SW 1271 (cell line): ENCODE results near the gene DISP3.

Experiments used
- DNase-seq, 2 experiments: peaks; one replicate each; lab custom pipeline; 2025; lab: John Stamatoyannopoulos, UW

DISP3 gene

DNA sequence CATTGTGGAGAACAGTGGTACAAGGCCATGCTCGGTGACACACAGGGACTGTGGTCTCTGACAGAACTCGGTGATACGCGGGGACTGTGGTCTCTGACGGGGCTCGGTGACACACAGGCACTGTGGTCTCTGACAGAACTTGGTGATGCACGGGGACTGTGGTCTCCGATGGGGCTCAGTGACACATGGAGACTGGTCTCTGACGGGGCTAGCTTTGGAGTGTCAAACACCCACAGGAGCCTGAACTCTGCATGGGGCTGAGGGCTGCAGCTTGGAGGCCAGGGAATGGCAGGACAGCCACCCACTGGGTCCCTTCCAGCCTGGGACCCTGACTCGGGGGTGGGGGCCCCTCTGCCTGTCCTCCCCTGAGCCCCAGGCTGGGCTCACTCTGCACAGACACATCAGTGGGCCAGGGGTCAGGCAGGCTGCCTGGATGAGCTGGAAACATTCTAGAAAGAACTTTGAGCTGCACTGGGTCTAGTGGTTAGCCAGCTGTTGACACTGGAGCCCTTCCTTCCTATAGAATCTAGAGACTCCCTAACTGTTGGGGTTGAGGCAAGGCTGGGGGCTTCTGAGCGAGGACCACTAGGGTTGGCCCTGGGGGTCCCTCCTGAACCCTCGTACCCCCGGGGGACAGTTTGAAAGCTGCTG, 49.8 kb downstream of the DISP3 start:
- no peak for DNase-seq

GRCh38 chr1:11529330-11529729, 50.4 kb downstream of the DISP3 start:
- no peak for DNase-seq

- no peak for DNase-seq
These were observed 51.1 kb downstream of the DISP3 start for GRCh38 chr1:11529763-11530730.

DNA sequence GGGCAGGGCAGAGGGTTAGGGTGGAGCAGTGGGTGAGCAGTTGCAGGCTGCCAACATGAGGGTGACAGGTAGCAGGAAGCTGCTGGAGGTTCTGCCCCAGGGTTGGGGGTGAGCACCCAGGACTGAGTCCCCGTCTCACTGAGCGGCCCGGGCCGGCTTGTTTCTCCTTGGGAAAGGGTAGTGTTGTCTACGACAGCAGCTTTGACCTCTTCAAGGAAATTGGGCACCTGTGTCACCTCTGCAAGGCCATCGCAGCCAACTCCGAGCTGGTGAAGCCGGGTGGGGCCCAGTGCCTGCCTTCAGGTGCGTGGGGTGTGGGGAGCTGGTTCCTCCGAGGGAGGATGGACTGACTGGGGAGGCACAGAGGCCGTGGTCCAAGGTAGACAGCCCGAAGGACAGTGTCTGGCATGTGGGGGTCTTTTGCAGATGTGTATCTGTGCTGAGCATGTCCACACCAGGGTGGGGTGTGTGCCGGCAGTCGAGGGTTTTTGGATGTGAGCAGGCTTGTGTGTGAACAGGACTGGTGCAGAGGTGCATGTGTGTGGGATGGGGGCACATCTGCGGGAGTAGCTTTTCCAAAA, 51.9 kb downstream of the DISP3 start:
- DNase-seq, result no peak

DNA sequence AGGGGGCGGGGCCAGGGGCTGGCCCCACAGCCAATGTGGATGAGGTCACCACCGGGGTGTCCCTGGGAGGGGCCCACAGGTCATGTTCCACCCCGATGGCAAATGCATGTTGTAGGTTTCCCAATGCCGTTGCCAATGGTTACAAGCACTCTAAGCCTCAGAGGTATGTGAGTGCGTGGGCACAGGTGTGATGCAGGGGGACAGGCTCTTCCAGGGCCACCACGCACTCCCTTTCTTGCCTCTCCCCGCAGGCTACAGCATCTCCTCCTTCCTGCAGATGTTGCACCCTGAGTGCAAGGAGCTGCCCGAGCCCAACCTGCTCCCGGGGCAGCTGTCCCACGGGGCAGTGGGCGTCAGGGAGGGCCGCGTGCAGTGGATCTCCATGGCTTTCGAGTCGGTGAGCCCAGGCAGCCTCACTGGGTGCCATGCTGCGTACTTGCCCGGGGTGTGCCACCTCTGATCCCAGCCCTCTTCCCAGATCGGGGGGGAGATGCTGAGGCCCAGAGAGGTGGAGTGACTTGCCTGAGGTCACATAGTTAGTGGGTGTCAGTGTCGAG, 52.4 kb downstream of the DISP3 start:
- no peak for DNase-seq

- DNase-seq, result no peak
These were observed 53.0 kb downstream of the DISP3 start for GRCh38 chr1:11531943-11532342.

DNA sequence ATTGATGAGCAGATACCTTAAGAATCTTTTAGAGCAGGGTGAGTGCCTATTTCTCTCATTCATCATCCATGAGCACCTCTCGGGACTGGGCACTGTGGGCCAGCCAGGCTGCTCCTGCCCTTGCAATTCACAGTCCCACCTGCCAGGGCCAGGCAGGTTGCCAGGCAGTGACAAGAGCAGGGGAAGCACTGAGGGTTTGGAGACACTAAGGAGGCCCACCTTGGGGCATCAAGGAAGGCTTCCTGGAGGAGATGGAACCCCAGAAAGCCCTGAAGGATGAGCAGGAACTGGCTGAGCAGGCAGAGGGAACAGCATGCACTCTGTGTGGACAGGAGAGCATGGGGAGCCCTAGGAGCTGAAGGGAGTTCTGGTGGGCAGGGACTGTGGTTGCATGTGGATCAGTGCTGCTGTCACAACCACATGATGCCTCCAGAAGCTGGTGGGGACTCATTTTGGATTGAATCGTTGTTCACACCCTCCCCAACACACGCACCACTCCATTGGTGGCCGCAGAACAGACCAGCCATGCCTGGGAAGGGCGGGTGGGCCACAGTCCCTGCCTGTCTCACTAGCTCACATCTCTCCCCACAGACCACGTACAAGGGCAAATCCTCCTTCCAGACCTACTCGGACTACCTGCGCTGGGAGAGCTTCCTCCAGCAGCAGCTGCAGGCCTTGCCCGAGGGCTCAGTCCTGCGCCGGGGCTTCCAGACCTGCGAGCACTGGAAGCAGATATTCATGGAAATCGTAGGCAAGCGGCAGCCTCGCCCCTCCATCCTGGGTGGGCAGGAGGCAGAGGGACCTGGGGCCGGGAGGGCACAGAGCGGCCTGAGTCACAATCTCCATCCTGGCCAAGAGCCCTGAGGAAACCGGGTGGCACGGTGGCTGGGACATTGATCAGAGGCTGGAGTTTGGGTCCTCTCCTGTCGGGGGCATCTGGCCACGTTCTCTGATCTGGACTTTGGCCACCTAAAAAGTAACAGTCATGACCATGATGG, 55.1 kb downstream of the DISP3 start:
- DNase-seq, result no peak

DNA sequence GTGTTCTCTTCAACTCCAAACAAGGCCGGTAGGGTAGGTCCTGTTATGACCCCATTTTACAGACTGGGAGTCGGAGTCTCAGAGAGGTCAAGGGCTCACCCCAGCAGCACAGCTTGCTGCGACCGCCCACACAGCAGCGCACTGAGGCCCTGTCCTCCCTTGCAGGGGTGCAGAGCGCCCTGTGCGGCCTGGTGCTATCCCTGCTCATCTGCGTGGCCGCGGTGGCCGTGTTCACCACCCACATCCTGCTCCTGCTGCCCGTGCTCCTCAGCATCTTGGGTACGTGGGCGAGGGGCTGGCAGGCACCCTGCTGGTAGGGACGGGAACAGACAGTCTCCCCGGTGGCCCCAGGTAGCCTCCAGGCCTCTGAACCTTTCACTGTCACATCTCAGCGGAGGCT, 55.9 kb downstream of the DISP3 start:
- no peak for DNase-seq

GRCh38 chr1:11535316-11535715, 56.4 kb downstream of the DISP3 start:
- no peak for DNase-seq

- DNase-seq, result no peak
These were observed 57.0 kb downstream of the DISP3 start for GRCh38 chr1:11535761-11536572.

GRCh38 chr1:11536573-11537379, 57.8 kb downstream of the DISP3 start:
- DNase-seq, result no peak

GRCh38 chr1:11537380-11537764, 58.4 kb downstream of the DISP3 start:
- DNase-seq, result no peak

- no peak for DNase-seq
These were observed 59.1 kb downstream of the DISP3 start for GRCh38 chr1:11537854-11538591.

DNA sequence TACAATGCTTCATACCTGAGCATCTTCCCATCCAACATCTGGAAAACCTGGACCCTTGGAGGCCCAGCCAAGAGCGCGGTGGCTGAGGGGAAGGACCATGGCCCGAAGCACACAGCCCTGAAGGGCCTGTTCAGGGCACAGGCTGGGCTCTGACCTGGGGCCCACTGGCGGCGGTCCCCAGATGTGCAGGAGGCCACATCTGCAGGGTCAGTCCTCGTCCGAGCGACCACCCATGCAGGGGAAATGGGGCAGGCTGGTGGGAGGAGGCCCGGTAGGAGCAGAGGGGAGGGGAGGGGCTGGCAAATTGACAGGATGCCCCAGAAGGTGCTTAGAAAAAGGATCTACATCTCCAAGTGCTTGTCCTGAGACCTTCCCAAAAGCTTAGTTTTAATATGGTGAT, 59.9 kb downstream of the DISP3 start:
- DNase-seq, result no peak

GRCh38 chr1:11539850-11540772, 61.2 kb downstream of the DISP3 start:
- DNase-seq, result no peak

- no peak for DNase-seq
These were observed 61.8 kb downstream of the DISP3 start for GRCh38 chr1:11540773-11541160.

GRCh38 chr1:11541236-11541635, 62.3 kb downstream of the DISP3 start:
- DNase-seq, result no peak

DNA sequence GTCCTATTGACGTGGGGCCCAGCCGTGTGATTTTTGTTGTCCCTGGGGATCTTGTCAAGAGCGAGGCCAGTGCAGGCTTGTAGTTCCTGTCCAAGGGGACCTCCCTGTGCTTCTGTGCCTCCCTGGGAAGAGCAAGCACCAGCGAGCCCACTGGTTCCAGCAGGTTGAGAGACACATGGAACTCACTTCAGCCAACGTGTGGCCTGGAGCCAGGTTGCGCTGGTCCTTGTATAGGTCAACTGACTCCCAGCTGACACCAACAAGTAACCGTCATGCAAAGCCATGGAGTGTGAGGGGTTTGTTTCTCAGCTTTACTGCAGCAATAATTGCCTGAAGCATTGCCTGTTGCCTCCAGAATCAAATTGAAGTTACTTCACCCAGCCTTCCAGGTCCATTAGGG, 63.0 kb downstream of the DISP3 start:
- no peak for DNase-seq
